ENCODE results near the gene SIGLECL1. TPM values are rescaled to one million over a fixed set of nuclear protein-coding genes. Genes with fewer than 3 reads are reported as not detected.

Gene SIGLECL1
- polyA plus RNA-seq, 1 donor from 2014 or later, result not detected

DNA sequence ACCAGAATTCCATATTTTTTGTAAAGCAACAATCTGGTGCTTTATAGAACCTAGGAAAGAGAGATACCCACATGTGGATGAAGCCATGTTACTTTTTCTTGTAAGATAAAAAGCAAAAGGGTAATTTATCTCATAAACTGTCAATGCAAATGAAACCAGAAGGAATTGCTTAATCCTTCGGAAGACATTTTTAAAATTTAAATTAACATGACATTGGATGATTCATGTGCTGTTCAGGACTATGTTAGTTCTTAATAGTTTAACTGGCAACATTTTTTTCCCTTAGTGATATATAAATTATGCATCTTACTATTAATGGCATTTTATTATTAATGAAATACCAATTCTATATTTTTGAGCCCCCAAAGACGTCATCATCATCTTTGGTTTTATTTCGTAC lies 34.8 kb downstream of the SIGLECL1 start:
- Histone ChIP-seq H3K4me3 (ENCODE audit: low read length) (no peak overlapping the region), H3K27me3 (ENCODE audit: insufficient read depth, low read depth, low read length) (no peaks in the 10 kb centered on the region), H3K36me3 (ENCODE audit: insufficient read depth, low read length) (no peaks in the 10 kb centered on the region), H3K9ac (ENCODE audit: low read length) (no peak overlapping the region), H3F3A (ENCODE audit: insufficient read depth, low read length, poor library complexity, severe bottlenecking) (no peaks in the 10 kb centered on the region), H3K79me2 (replicated peaks; ENCODE audit: insufficient read depth, low read length) (no peaks in the 10 kb centered on the region), H4K20me1 (ENCODE audit: insufficient read depth) (no peaks in the 10 kb centered on the region), H2AFZ (ENCODE audit: low read depth, low read length) (no peak overlapping the region), H3K9me2 (ENCODE audit: insufficient read depth, low read length) (no peaks in the 10 kb centered on the region), H3K27ac (ENCODE audit: low read length) (no peak overlapping the region), H3K4me2 (ENCODE audit: low read length) (no peak overlapping the region), H3K9me3 (ENCODE audit: low read length) (no peaks in the 10 kb centered on the region)
- no peak for TF ChIP-seq EZH2 (IDR thresholded peaks at IDR 0.05; ENCODE audit: borderline replicate concordance, insufficient read depth, low read length, poor library complexity, severe bottlenecking)
- TF ChIP-seq, protein P1, sequence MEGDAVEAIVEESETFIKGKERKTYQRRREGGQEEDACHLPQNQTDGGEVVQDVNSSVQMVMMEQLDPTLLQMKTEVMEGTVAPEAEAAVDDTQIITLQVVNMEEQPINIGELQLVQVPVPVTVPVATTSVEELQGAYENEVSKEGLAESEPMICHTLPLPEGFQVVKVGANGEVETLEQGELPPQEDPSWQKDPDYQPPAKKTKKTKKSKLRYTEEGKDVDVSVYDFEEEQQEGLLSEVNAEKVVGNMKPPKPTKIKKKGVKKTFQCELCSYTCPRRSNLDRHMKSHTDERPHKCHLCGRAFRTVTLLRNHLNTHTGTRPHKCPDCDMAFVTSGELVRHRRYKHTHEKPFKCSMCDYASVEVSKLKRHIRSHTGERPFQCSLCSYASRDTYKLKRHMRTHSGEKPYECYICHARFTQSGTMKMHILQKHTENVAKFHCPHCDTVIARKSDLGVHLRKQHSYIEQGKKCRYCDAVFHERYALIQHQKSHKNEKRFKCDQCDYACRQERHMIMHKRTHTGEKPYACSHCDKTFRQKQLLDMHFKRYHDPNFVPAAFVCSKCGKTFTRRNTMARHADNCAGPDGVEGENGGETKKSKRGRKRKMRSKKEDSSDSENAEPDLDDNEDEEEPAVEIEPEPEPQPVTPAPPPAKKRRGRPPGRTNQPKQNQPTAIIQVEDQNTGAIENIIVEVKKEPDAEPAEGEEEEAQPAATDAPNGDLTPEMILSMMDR (IDR thresholded peaks at IDR 0.05; ENCODE audit: poor library complexity, severe bottlenecking), result no peak
- TF ChIP-seq TAF1 (IDR thresholded peaks at IDR 0.05; ENCODE audit: low read depth), result no peak
- no peak for TF ChIP-seq EP300 (conservative IDR thresholded peaks at IDR 0.05; ENCODE audit: poor library complexity, severe bottlenecking)
- TF ChIP-seq, protein P2, sequence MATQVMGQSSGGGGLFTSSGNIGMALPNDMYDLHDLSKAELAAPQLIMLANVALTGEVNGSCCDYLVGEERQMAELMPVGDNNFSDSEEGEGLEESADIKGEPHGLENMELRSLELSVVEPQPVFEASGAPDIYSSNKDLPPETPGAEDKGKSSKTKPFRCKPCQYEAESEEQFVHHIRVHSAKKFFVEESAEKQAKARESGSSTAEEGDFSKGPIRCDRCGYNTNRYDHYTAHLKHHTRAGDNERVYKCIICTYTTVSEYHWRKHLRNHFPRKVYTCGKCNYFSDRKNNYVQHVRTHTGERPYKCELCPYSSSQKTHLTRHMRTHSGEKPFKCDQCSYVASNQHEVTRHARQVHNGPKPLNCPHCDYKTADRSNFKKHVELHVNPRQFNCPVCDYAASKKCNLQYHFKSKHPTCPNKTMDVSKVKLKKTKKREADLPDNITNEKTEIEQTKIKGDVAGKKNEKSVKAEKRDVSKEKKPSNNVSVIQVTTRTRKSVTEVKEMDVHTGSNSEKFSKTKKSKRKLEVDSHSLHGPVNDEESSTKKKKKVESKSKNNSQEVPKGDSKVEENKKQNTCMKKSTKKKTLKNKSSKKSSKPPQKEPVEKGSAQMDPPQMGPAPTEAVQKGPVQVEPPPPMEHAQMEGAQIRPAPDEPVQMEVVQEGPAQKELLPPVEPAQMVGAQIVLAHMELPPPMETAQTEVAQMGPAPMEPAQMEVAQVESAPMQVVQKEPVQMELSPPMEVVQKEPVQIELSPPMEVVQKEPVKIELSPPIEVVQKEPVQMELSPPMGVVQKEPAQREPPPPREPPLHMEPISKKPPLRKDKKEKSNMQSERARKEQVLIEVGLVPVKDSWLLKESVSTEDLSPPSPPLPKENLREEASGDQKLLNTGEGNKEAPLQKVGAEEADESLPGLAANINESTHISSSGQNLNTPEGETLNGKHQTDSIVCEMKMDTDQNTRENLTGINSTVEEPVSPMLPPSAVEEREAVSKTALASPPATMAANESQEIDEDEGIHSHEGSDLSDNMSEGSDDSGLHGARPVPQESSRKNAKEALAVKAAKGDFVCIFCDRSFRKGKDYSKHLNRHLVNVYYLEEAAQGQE (IDR thresholded peaks at IDR 0.05; ENCODE audit: borderline replicate concordance), result no peak
- no peak for TF ChIP-seq RAD21 (conservative IDR thresholded peaks at IDR 0.05)
- TF ChIP-seq MXI1 (conservative IDR thresholded peaks at IDR 0.05; ENCODE audit: poor library complexity, severe bottlenecking), result no peak

DNA sequence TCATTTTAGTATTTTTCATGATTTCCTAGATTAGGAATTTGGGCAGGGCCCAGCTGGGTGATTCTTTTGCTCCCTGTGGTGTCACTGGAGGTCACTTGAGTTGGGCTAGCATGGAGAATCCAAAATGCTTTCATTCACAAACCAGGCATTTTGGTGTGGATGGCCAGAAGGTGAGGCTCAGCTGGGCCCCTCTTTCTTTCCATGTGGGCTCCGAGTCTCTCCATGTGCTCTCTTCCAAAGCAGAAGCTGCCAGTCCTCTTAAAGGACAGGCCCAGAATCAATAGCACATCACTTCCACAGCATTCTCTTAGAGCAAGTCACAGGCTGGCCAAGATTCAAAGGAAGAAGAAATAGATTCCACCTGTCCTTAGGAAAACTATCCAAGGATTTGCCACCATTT lies 38.8 kb downstream of the SIGLECL1 start:
- H3K27me3 ChIP-seq (ENCODE audit: insufficient read depth, low read depth, low read length), result no peaks in the 10 kb centered on the region
- H4K20me1 ChIP-seq (ENCODE audit: insufficient read depth), result no peaks in the 10 kb centered on the region
- H3K4me3 ChIP-seq (ENCODE audit: low read length), result no peak overlapping the region
- no peak for TF ChIP-seq TAF1 (IDR thresholded peaks at IDR 0.05; ENCODE audit: low read depth)
- H3K27ac ChIP-seq (ENCODE audit: low read length), result no peak overlapping the region
- no peak overlapping the region for H3K4me2 ChIP-seq (ENCODE audit: low read length)
- no peaks in the 10 kb centered on the region for H3K9me3 ChIP-seq (ENCODE audit: low read length)
- no peaks in the 10 kb centered on the region for H3K79me2 ChIP-seq (replicated peaks; ENCODE audit: insufficient read depth, low read length)
- H3K9me2 ChIP-seq (ENCODE audit: insufficient read depth, low read length), result no peaks in the 10 kb centered on the region
- no peaks in the 10 kb centered on the region for H3F3A ChIP-seq (ENCODE audit: insufficient read depth, low read length, poor library complexity, severe bottlenecking)
- H2AFZ ChIP-seq (ENCODE audit: low read depth, low read length), result no peak overlapping the region
- H3K9ac ChIP-seq (ENCODE audit: low read length), result no peak overlapping the region
- no peaks in the 10 kb centered on the region for H3K36me3 ChIP-seq (ENCODE audit: insufficient read depth, low read length)

DNA sequence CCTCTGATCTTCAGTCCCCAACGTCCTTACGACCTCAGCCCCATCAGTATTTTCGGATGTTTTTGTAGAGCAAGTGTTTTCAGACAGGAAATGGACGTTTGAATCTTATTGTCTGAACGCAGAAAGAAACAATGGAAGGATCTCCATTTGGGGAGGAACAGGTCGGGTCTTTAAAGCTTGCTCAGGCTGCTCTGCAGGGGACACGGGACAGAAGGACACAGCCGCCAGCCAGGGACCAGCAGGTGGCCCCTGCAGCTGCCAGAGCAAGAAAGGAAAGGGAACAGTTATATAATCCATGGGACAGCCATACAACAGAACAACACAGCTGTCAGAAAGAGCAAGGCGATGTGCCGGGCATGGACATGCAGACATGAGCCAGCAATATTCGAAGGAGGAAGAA lies 42.1 kb downstream of the SIGLECL1 start:
- H3F3A ChIP-seq (ENCODE audit: insufficient read depth, low read length, poor library complexity, severe bottlenecking), result no peaks in the 10 kb centered on the region
- TF ChIP-seq TAF1 (IDR thresholded peaks at IDR 0.05; ENCODE audit: low read depth) (no peak), RAD21 (conservative IDR thresholded peaks at IDR 0.05) (no peak), POLR2AphosphoS5 (IDR thresholded peaks at IDR 0.05) (no peak), EP300 (conservative IDR thresholded peaks at IDR 0.05; ENCODE audit: poor library complexity, severe bottlenecking) (no peak), MXI1 (conservative IDR thresholded peaks at IDR 0.05; ENCODE audit: poor library complexity, severe bottlenecking) (no peak), SMC3 (conservative IDR thresholded peaks at IDR 0.05; ENCODE audit: poor library complexity) (no peak), EZH2 (IDR thresholded peaks at IDR 0.05; ENCODE audit: borderline replicate concordance, insufficient read depth, low read length, poor library complexity, severe bottlenecking) (no peak)
- TF ChIP-seq, protein P1 (IDR thresholded peaks at IDR 0.05; ENCODE audit: poor library complexity, severe bottlenecking), result no peak
- TF ChIP-seq, protein P2 (IDR thresholded peaks at IDR 0.05; ENCODE audit: borderline replicate concordance), result no peak
- no peak overlapping the region for H3K4me3 ChIP-seq (ENCODE audit: low read length)
- no peak overlapping the region for H2AFZ ChIP-seq (ENCODE audit: low read depth, low read length)
- H3K4me2 ChIP-seq (ENCODE audit: low read length), result no peak overlapping the region
- H3K9me2 ChIP-seq (ENCODE audit: insufficient read depth, low read length), result no peaks in the 10 kb centered on the region
- no peaks in the 10 kb centered on the region for H4K20me1 ChIP-seq (ENCODE audit: insufficient read depth)
- no peaks in the 10 kb centered on the region for H3K36me3 ChIP-seq (ENCODE audit: insufficient read depth, low read length)
- no peak overlapping the region for H3K9ac ChIP-seq (ENCODE audit: low read length)
- no peak overlapping the region for H3K27ac ChIP-seq (ENCODE audit: low read length)
- H3K27me3 ChIP-seq (ENCODE audit: insufficient read depth, low read depth, low read length), result no peaks in the 10 kb centered on the region
- H3K79me2 ChIP-seq (replicated peaks; ENCODE audit: insufficient read depth, low read length), result no peaks in the 10 kb centered on the region
- H3K9me3 ChIP-seq (ENCODE audit: low read length), result no peaks in the 10 kb centered on the region

All from neural cell (in vitro differentiated cells).